Stimulated activated CD8-positive, alpha-beta memory T cell treated with anti-CD3 and anti-CD28 coated beads, Interleukin-15, amount 100 ng/mL, for 1 hour (primary cell): Measurements from ENCODE around the gene BTBD9.
"Not testable (repeated sequence)": the region's sequence is repeated elsewhere in the genome, so short reads cannot be mapped to it uniquely, and the experiment has no call there.

Source experiments
- DNase-seq: peaks from one replicate; pipeline ENCODE4 v3.0.0-alpha.2; 2020; ENCODE audit warnings: low read depth

Gene BTBD9

DNA sequence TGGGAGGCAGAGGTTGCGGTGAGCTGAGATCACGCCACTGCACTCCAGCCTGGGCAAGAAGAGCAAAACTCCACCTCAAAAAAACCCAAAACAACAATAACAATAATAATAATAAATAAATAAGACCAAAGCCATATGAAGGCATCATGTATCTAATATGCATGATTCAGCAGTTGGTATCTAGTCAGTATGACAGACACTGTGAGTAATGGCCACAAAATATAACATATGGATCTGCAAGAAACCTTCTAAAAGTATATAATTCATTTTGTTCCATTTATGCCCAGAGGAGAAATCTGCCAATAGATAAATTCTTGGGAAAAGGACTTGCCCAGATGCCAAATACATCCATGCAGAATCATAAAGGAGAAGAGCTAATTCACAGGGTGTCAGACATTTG is 252.3 kb downstream of the BTBD9 start:
- DNase-seq, result no peak

DNA sequence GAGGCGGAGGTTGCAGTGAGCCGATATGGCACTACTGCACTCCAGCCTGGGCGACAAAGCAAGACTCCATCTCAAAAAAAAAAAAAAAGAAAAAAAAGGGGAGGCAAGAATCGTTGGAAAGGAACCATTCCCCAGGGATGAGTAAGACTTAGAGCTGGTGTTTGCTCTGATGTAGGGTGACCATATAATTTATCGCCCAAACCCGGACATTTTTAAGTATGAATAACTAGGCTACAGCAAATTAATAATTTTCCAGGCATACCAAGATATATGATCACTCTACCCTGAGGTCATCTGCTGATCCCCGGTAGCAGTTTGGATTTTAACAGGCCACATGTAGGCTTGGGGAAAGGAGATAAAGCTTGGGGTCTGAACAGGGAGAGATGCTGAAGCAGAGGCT is 260.9 kb downstream of the BTBD9 start:
- no peak for DNase-seq

DNA sequence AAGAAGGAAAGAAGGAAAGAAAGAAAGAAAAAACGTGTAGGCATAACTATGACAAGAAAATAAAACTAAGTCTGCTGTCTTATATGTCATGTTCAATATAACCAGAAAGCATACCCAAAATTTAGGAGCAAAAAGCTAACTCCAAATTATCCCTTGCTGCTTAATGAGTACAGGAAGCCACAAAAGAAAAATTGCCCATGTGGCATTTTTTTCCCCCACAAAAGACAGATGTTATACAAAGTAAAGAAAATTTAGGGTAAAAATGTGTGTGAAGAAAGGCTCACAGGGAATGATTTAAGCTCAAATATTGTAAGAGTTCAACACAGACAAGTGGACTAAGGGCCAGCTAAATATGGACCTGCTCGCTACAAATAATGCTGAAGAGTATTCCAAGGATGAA is 263.8 kb downstream of the BTBD9 start:
- DNase-seq, result no peak

DNA sequence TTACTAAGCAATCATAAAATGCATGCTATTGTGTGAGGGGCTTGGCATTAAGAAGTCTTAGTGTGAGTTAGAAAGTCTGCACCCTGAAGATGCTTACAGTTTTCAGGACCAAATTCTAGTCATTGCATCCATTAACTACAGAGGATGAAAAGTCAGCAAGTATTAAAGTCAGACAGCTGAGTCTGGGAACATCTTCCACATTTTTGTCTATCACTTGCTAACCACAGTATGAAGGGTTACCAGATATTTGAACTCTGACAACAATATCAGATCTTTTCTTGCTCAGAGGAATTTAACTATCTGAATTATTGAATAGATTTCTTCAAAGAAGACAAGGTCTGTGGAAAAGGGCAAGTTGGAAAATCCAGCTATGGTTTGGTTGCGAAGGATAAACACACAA is 264.4 kb downstream of the BTBD9 start:
- no peak for DNase-seq

DNA sequence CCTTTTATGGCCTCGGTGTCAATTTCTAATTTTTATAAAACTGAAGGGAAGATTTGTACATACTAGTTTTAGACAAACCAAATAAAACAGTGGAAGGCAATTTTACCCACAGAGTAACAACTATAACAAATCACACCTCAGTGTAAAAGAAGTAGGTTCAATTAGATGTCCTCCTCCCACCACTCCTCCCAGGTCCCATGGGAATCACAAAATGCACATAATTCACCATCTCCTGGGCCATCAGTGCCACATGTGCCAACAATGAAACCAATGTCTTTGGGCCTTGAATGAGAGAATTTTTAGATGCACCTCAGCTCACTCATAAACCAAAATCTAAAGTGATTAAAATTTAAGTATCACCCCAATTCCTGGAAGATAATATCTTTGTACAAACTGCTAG is 267.8 kb downstream of the BTBD9 start:
- no peak for DNase-seq

DNA sequence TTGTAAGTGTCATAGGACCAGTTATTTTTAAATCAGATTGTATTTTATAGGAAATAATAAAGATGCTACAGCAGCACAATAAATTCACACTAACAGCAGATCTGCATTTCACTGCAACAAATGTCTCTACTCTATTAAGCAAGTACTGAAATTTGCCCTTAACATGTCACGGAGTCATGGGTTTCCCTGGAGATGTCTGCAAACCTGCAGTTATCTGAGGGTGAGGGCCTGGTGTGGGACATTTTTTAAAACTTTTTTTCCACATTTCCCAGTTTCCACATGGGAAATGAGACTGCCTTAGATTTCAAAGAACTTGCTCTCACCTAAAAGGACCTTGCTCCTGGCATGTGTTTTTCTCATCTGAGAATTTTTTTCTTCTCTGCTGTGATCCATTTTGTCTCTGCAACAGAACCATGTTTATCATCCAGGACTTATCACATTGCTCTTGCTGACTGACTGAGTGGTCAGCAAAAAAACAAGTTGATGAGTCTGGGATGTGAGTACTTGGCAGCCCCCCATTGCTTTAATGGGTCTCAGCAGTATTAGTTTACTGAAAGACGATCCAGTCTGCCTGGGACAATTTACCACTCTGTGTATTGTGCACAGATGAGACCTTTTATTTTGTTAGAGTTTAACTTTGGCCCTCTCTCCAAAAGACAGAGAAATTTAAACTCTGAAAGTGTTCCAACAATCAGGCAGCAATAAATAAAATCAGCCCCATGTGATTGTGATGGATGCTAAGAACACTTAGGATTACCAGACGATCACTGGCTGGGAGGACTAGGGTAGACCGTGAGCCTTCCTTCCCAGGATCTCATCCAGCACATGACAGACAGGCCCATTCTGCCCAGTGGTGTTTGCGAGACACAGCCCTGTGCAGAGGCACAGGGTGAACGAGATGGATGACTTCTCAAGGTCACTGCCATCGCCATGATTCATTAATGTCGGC is 268.8 kb downstream of the BTBD9 start:
- no peak for DNase-seq

DNA sequence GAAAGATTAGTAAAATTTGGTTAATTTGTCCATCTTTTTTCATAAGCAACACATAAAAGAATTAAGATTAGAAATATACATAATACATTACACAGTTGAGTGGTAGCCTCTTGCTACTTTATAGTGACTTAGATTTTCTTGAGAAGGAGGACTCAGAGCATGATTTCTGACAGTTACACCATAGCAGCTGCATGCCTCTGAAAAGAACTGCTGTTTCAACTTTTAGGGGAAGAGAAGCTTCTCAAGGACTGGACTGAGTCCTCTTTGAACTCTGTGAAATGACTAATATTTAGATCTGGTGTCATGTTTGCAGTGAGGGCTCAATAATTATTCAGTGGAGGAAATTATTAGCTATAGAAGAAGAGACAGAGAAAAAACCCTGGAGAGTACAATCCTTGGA is 272.5 kb downstream of the BTBD9 start:
- no peak for DNase-seq

DNA sequence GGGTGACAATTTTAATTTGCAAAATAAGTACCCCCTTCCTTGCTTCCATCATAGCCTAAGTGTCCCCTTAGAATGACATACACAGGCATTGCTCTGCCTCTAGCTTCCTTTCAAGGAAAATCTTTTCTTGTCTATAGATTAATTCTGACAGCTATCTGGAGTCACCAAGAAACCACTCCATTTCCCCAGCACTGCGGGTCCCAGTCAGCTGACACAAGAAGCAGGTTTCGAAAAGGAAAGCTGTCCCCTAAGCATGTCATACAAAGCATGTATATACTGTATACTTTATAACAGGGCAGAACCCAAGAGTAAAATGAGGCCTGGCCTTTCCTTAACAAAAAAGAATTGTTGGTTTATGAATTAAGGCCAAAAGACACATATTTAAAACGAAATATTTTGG is 273.5 kb downstream of the BTBD9 start:
- no peak for DNase-seq

DNA sequence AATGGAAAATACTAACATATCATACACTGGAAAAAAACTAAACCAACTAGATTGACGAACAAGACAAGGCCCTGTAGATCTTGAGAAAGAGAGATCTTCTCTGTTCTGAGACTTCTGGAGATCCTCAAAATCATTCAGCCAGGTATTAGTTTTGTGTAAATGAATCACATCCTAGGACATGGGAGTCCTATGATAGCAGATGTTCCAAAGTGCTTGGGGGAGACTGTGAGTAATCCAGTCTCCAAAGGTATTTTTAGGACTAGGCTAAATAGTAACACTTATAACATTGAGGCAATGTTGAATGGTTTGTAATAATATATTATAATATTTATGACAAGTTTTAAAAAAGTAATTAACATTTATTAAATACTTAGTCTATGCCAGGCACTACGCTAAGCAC is 275.0 kb downstream of the BTBD9 start:
- DNase-seq, result no peak

DNA sequence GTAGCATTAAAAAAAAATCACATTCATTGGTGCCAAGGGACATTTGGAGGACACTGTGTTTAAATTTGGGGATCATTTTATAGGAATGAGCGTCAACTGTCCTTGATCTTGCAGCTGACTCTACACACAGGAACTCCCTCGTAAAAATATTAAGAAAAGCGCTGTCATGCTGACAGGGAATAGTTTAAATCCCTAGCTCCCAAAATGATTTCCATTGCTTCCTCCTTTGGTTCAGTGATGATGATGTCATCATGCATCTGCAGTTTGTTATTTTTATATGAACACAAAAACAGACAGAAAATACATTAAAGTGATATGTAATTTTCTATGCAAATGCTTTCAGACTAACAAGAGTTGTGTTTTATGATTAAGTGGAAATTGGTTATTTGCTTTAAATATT is 275.6 kb downstream of the BTBD9 start:
- DNase-seq, result no peak

DNA sequence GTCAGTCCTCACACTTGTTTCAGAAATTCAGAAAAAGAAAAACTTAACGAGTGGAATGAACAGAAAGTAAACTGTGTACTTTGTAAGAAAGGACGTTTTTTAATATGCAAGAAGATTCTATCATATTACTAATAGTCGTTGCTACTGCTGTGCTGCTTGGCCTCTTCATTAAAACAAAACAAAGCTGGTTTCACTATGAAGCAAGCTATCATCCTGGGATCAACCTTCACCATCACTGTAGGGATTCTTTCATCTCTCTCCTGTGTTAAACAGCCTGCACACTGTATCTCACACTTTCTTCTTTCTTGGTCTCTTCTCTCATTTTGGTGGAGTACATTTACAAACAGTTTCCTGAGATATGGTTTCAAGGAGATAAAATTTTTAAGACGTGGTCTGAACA is 284.2 kb downstream of the BTBD9 start:
- no peak for DNase-seq

DNA sequence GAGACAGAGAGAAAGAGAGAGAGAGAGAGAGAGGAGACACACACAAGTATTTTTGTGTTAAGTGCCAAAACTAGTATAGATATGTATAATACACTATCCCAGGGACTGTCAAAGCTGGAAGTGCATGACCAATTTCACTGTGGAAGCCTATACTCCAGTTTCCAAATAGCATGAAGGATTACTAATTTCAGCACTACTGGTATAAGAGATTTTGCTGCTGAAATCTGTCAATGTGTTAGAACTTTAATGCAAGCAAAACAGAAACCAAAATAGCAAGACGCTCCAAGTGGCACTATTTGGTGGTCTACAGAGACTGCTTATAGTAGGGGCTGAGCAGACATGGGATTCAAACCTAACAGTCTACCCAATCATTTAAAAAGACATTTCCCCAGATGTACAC is 284.8 kb downstream of the BTBD9 start:
- no peak for DNase-seq

DNA sequence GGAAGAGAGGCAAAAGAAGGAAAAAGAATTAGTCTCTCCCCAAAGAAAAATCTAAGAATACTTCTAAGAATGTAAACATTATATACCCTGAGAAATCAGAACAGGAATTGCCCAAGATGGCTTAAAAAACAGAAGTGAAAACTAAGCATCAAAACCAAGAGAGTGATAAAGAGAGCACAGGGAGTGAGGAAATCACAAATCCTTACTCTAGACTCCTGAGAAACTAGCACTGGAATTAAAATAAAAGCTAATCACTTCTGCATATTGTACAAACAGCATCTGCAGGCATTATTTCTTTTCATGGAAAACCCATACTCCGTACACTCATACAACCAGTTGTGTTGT is 285.7 kb downstream of the BTBD9 start:
- no peak for DNase-seq

DNA sequence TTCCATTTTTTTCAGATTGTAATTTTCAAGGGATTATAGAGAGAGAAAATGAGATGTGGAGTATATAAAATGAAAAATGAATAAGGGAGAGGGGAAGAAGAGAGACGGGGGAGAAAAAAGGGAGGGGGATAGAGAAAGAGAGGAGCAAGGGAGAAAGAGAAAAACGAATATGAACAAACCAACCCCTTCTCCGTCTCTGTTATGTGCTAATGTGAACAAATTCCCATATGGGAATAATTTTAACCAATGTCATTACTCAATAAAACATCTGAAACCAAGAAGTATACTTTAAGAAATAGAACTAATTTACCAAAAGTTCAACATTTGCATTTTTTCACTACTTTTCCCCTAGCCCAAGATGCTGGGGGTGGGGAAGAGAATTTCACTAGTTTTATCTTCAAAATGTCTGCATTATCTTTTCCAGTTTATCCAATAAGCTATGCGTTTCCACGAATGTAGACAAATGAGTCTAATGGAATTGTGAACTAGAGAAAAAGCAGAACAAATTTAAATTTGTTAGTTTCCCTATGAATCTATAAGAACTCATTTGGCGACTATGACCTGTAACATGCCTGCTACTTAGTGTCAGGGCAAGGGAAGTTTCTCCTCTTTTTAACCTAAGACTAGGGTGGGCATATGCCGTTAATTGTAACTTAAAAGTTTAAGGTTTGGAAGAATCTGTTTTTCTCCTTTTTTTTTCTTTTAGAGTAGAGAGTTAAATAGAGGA is 286.3 kb downstream of the BTBD9 start:
- DNase-seq, result no peak

DNA sequence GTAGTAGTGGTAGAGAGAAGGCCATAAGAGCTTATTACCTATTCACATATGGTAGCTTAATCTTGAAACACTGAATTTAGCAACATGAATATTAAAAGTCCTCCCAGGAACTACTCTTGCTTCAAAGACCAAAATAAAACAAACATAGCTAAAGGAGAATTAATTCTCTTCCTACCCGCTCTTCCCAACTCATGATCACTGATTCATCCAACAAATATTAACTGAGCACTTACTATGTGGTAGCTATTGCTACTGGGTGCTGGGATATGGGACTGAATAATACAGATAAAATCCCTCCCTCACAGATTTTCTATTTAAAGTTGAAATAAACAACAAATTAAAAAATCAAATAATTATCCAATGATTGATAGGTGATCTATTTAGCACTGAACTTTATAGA is 287.1 kb downstream of the BTBD9 start:
- no peak for DNase-seq

DNA sequence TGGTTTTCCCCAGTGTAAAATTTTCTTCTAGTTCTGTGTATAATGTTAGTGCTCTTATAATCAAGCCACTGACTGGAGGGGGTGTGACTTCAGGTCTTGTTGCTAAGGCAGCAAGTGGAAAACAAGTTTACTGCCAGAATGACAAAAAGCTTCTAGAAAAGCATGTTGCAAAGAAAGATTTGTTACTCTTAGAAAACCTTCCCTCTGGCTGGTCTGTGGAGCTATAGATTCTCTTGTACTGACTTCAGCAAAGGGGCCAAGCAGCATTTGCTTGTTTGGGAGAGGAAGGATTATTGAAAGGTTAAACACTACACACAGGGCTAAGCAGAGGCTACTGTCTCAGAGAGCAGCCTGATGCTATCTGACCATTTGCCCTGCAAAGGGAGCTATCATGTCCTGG is 288.8 kb downstream of the BTBD9 start:
- DNase-seq, result no peak

DNA sequence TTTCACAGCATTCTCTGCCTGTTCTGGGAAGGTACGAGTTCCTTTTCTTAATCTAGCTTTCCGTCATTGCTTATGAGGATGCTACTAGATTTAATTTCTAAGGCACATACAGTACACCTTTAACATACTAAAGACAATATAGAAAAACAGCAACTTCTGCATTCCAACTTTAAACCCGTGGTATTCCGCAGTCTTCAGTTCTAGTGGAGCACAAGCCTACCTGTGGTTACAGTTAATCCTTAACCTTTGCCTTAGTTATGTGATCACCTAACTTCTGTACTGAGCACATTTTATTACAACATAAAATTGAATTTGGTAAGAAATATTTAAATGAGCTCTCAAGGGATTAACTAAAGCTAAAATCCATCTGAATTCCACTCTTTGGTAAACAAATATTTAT is 289.5 kb downstream of the BTBD9 start:
- no peak for DNase-seq

DNA sequence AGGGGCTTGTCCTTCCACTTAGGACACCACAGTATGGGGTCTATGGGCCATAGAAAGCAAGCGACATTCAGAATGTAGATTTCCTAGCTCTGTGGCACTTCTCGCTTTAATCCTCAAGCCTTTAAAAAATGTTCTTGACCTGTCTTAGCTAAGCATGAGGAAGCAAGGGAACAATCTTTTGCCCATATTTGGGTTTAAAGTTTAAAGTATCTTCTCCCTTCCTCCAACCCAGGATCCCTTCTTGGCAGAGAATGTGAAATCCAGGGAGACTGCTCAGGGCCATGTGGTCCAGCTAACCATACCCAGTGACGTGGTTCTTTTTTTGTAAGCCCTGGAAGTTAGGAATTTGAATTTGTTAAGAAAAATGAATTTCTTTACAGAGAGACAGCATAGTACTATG is 289.9 kb downstream of the BTBD9 start:
- no peak for DNase-seq

DNA sequence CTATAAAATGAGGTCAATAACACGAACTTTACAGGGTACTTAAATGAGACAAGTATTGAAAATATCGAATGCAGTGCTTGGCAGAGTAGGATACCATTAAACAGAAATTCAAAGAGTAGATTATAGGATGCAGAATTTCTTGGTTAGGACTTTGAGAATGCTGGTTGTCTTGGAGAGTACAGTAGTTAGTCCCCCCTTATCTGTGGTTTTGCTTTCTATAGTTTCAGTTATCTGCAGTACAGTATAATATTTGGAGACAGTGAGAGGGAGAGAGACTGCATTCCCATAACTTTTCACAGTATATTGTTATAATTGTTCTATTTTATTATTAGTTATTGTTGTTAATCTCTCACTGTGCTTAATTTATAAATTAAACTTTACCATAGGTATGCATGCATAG is 290.5 kb downstream of the BTBD9 start:
- no peak for DNase-seq

DNA sequence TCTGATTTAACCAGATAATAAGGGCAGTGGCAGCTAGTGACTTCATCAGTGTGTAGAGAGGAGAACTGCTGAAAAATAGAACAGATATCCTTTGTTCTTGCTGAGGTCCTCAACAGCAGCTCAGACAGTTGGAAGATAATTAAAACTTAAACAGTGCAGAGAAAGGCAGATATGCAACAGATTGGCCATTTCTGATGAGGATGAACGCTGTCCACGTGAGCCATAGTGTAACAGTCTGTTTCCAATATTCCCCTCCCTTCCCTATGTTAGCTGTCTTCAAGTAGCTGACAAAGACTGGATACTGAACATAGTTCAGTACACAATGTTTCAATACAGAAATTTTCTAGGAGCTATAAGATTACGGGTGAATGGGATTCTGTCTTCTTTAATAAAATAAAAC is 291.4 kb downstream of the BTBD9 start:
- DNase-seq, result no peak

DNA sequence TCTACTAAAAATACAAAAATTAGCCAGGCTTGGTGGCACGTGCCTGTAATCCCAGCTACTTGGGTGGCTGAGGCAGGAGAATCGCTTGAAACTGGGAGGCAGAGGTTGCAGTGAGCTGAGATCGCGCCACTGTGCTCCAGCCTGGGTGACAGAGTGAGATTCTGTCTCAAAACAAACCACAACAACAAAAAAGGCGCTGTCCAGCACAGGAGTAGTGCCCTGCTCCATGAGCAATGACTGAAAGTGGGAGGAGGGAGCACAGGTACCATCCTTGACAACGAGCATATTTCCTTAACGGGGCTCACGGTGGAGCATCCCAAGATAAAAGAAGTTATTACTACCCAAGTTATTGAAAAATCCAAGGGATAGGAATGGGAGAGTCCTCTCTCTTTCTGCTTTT is 291.9 kb downstream of the BTBD9 start:
- not testable (repeated sequence) for DNase-seq

DNA sequence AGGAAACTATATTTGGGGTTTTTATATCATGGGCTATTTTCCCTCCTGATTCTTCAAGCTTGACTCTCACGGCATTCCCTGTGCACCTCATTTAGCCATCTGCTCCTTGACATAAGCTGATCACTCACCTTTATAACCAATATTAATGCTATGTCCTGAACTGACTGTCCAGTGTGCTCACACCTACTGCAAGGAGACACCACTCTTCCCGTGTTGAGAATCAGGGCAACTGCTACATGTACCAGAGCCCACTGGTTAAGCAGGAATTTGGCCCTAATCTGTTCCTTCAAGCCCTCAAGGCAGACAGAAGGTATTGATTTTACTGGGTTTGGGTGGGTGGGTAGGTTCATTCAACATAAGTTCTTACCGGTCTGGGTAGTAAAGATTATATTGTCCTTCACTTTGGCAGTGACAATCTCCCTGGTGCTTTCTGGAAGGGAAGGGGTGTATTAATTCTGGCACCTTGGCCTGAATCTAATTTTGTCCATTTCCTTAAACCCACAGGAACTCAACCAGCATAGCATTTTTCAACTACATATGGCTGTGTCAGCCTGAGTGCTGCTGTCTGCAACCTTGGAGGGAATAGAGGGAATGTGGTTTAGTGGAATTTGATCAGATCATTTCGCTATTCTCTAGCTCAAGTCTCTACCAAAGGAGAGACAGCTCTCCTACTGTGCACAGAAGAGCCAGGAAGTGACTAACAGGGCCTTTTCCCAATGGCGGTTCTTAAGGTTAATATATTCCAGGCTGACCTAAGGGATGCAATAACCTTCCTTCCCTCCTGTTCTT is 293.2 kb downstream of the BTBD9 start:
- DNase-seq, result no peak

DNA sequence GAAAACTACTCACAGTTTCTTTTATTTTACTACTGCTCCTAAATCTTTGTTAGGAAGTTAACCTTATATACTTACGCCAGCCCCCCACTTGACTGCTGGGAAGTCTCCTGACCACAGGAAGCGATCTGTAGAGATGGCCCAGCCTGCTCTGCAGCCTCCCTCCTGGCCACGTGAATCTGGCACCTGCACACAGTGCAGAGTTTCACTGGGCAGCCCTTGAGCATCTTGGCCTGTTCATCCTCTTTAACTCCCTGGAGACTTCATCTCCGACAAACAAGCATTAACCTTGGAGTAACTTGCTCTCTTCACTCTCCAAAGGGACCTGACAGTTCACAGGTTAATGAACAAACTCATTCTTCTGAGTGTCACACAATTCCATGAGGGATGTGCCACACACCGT is 294.1 kb downstream of the BTBD9 start:
- no peak for DNase-seq
